HCT116 (cell line): ENCODE results near the gene SH3PXD2A.

ENCODE experiments used
- CTCF ChIP-seq, 3 experiments: fragments of 200-600 bp in 1 of 3; sonication (generic) in 1 of 3; IDR thresholded peaks in 2 of 3; conservative IDR thresholded peaks in 1 of 3; 2 replicates each; pipeline ENCODE4 v1.5.1; 2012 to 2017; ENCODE audit warnings: low read depth in 2 of 3, low read length in 2 of 3, antibody characterized with exemption in 1 of 3, borderline replicate concordance in 1 of 3, control low read depth in 1 of 3, mild to moderate bottlenecking in 1 of 3, mixed read lengths in 1 of 3, mixed run types in 1 of 3, moderate library complexity in 1 of 3; ENCODE audit not compliant: insufficient read depth in 1 of 3
- EZH2 ChIP-seq: fragments of 200-600 bp; sonication (generic); IDR thresholded peaks from 2 replicates; pipeline ENCODE4 v1.6.1; 2017; ENCODE audit warnings: antibody characterized with exemption, mixed run types
- EZH2phosphoT487 ChIP-seq: fragments of 200-600 bp; IDR thresholded peaks from 2 replicates; pipeline ENCODE4 v1.6.1; 2018; ENCODE audit warnings: antibody characterized with exemption, borderline replicate concordance
- FOSL1 ChIP-seq: IDR thresholded peaks from 2 replicates; pipeline ENCODE4 v1.6.1; 2012; ENCODE audit warnings: low read depth
- JUND ChIP-seq: IDR thresholded peaks from 2 replicates; pipeline ENCODE4 v1.6.1; 2012
- MAX ChIP-seq: IDR thresholded peaks from 2 replicates; pipeline ENCODE4 v1.6.1; 2012
- POLR2A ChIP-seq: IDR thresholded peaks from 2 replicates; pipeline ENCODE4 v1.7.0; 2011; ENCODE audit warnings: borderline replicate concordance; ENCODE audit not compliant: insufficient read depth, insufficient read length; ENCODE audit errors: extremely low read depth
- POLR2AphosphoS5 ChIP-seq: IDR thresholded peaks from 2 replicates; pipeline ENCODE4 v1.6.1; 2011; ENCODE audit warnings: mild to moderate bottlenecking, low read depth, low read length, moderate library complexity
- RAD21 ChIP-seq: IDR thresholded peaks from 2 replicates; pipeline ENCODE4 v1.6.1; 2012; ENCODE audit warnings: low read depth, mild to moderate bottlenecking
- REST ChIP-seq: IDR thresholded peaks from 2 replicates; pipeline ENCODE4 v1.6.1; 2012; ENCODE audit warnings: low read depth
- SIN3A ChIP-seq: IDR thresholded peaks from 2 replicates; pipeline ENCODE4 v1.6.1; 2012; ENCODE audit warnings: low read depth
- SRF ChIP-seq: IDR thresholded peaks from 2 replicates; pipeline ENCODE4 v1.6.1; 2012; ENCODE audit warnings: low read depth
- YY1 ChIP-seq: IDR thresholded peaks from 2 replicates; pipeline ENCODE4 v1.6.1; 2011; ENCODE audit warnings: low read length, low read depth, moderate library complexity, mild to moderate bottlenecking; ENCODE audit not compliant: insufficient replicate concordance; ENCODE audit errors: extremely low read depth
- ZFX ChIP-seq: fragments of 450-650 bp; IDR thresholded peaks from 2 replicates; pipeline ENCODE4 v1.6.1; 2017

DNA sequence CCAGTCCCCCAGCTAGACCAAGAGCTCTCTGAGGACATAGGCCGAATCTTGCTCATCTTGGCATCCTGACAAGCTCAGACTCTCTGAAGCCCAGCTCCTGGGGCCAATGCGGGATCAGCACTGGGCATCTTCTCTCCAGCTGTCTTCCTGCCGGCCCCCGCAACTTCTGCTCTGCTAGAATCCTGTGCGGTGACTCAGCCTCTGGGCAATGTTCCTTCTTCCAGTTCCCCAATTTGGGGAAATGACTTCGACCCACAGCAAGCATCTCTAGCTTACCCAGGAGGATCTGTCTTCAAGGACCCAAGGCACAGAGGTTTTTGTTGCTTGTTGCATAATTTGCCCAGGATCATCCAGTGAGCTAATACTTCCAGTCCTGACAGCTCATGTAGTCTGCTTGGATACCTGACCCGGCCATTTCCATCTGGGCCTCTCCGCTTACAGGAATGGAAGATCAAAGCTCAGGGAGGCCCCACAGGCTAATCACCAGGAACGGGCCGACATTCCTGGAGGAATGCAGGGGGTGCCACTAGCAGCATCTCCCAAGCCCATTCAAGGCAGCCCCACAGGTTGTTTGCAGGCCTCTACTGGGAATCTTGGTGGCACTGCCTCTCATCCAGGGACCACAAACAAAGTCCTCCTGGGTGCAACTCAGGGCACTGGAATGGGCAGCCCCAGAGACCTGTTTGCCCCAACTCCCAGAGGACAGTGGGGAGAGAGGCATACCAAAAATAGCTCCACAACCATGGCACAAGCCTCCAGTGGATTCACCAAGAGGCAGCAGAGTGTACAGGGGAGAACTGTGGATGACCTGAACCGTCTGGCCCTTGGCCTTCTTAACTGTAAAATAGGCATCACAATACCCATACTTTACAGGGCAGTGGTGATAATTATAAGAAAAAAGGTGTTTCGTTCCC, 210.0 kb downstream of the SH3PXD2A start:
- no peak for TF ChIP-seq POLR2AphosphoS5
- no peak for TF ChIP-seq MAX
- no peak for TF ChIP-seq CTCF (IDR thresholded peaks at IDR 0.05 in 2 of 3, conservative IDR thresholded peaks at IDR 0.05 in 1 of 3; ENCODE audit: borderline replicate concordance in 1 of 3, insufficient read depth in 1 of 3, low read depth in 2 of 3, low read length in 2 of 3)
- no peak for TF ChIP-seq RAD21
- no peak for TF ChIP-seq EZH2
- no peak for TF ChIP-seq ZFX
- no peak for TF ChIP-seq YY1
- TF ChIP-seq REST, result no peak
- TF ChIP-seq SIN3A, result no peak
- TF ChIP-seq POLR2A, result no peak
- no peak for TF ChIP-seq JUND
- no peak for TF ChIP-seq EZH2phosphoT487
- TF ChIP-seq SRF, result no peak
- no peak for TF ChIP-seq FOSL1
